ENCODE results near the gene ASB6. TPM values are rescaled to one million over a fixed set of nuclear protein-coding genes. Genes with fewer than 3 reads are reported as not detected.

The ASB6 gene
- total RNA-seq, 1 donor from 2014 or later = 18.1 TPM

DNA sequence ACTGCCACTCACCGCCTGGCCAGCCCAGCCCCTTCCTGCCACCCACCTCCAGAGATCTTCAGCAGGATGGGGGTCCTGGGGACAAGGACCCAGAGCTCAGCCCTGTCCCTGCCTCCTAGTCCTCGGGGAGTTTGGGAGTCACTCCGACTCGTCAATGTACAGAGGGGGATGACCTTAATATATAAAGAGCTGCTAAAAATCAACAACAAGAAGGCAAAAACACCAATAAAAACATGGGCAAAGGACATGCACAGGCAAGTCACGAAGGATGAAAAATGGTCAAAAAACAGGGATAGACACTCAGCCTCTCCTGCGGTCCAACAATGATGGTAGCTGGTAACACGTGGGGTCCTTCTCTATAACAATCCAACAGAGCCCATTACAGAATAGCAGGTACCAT lies 4.7 kb upstream of the ASB6 start:
- Mint-ChIP-seq H3K27me3 (ENCODE audit: unreplicated experiment) (no peaks in the 10 kb centered on the region), H3K9me3 (ENCODE audit: unreplicated experiment) (no peaks in the 10 kb centered on the region), H3K4me1 (ENCODE audit: unreplicated experiment) (peaks cover 21% of the 10 kb centered on the region), H3K36me3 (ENCODE audit: unreplicated experiment) (no peaks in the 10 kb centered on the region), H3K27ac (ENCODE audit: unreplicated experiment) (no peak overlapping the region), H3K4me3 (ENCODE audit: unreplicated experiment) (no peak overlapping the region)
- TF ChIP-seq, protein P1, sequence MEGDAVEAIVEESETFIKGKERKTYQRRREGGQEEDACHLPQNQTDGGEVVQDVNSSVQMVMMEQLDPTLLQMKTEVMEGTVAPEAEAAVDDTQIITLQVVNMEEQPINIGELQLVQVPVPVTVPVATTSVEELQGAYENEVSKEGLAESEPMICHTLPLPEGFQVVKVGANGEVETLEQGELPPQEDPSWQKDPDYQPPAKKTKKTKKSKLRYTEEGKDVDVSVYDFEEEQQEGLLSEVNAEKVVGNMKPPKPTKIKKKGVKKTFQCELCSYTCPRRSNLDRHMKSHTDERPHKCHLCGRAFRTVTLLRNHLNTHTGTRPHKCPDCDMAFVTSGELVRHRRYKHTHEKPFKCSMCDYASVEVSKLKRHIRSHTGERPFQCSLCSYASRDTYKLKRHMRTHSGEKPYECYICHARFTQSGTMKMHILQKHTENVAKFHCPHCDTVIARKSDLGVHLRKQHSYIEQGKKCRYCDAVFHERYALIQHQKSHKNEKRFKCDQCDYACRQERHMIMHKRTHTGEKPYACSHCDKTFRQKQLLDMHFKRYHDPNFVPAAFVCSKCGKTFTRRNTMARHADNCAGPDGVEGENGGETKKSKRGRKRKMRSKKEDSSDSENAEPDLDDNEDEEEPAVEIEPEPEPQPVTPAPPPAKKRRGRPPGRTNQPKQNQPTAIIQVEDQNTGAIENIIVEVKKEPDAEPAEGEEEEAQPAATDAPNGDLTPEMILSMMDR (IDR thresholded peaks at IDR 0.05) = no peak
- no peak for DNase-seq (ENCODE audit: extremely low spot score, unreplicated experiment)

DNA sequence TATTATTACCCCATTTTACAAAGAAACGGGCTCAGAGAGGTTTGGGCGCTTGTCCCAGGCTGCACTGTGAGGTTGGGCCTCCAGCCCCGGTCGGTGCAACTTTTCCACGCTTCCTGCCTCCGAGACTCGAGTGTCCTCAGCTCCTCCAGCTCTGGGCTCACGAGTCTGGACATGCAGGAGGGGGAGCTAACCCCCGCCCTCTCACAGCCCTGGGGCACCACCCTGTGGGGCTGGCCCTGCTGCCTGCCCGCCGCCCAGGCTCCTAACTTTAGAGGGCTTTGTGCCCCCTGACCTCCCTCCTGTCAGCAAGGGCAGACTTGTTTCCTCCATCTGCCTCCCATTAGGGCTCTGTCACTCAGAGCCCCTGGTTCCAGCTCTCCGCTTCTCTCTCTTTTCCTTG lies 4.3 kb upstream of the ASB6 start:
- Mint-ChIP-seq H3K9me3 (ENCODE audit: unreplicated experiment) (no peaks in the 10 kb centered on the region), H3K4me1 (ENCODE audit: unreplicated experiment) (peaks cover 23% of the 10 kb centered on the region), H3K4me3 (ENCODE audit: unreplicated experiment) (no peak overlapping the region), H3K27ac (ENCODE audit: unreplicated experiment) (no peak overlapping the region), H3K27me3 (ENCODE audit: unreplicated experiment) (no peaks in the 10 kb centered on the region), H3K36me3 (ENCODE audit: unreplicated experiment) (no peaks in the 10 kb centered on the region)
- DNase-seq (ENCODE audit: extremely low spot score, unreplicated experiment) = no peak
- TF ChIP-seq, protein P1 (IDR thresholded peaks at IDR 0.05) = no peak

DNA sequence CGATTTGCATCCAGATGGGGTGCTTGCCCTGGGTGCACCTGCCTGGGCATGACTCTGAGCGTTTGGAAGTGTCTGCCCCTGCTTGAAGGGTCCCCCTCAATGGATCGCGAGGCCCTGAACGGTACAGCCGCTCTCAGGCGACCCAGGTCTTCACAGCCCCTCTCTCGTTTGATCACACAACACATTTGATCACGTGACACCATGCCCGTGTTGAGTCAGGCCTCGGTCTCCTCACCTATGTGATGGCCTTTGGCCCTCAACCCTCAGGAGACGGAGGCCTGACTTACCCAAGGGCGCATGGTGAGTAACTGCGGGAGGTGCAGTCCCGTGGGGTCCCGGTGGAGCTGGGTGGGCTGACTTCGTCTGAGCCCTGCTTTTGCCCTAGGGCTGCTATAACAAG lies 3.0 kb upstream of the ASB6 start:
- Mint-ChIP-seq H3K9me3 (ENCODE audit: unreplicated experiment) (no peaks in the 10 kb centered on the region), H3K27ac (ENCODE audit: unreplicated experiment) (no peak overlapping the region), H3K4me3 (ENCODE audit: unreplicated experiment) (no peak overlapping the region), H3K36me3 (ENCODE audit: unreplicated experiment) (no peaks in the 10 kb centered on the region), H3K4me1 (ENCODE audit: unreplicated experiment) (peaks cover 31% of the 10 kb centered on the region), H3K27me3 (ENCODE audit: unreplicated experiment) (no peaks in the 10 kb centered on the region)
- no peak for DNase-seq (ENCODE audit: extremely low spot score, unreplicated experiment)
- TF ChIP-seq, protein P1 (IDR thresholded peaks at IDR 0.05) = no peak

DNA sequence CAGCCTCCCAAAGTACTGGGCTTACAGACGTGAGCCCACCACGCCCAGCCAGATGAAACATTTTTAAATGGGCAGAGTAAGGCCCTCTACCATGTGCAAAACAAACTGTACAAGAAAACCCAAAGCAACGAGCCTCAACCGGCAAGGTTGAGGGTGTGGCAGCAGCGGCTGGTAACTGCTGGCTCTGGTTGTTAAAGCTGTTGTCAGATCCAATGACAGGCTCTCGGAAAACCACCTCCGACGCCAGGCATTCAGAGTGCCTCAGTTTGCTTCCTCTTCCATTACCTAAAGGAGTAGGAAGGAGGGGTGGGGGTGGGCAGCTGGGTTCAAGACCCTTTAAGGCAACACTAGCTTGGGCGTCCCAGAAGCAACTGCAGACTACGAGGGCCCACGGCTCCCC lies 2.4 kb upstream of the ASB6 start:
- Mint-ChIP-seq H3K4me1 (ENCODE audit: unreplicated experiment) (peaks cover 29% of the 10 kb centered on the region), H3K9me3 (ENCODE audit: unreplicated experiment) (no peaks in the 10 kb centered on the region), H3K27me3 (ENCODE audit: unreplicated experiment) (no peaks in the 10 kb centered on the region), H3K27ac (ENCODE audit: unreplicated experiment) (no peak overlapping the region), H3K4me3 (ENCODE audit: unreplicated experiment) (no peak overlapping the region), H3K36me3 (ENCODE audit: unreplicated experiment) (no peaks in the 10 kb centered on the region)
- TF ChIP-seq, protein P1 (IDR thresholded peaks at IDR 0.05) = no peak
- DNase-seq (ENCODE audit: extremely low spot score, unreplicated experiment) = no peak

DNA sequence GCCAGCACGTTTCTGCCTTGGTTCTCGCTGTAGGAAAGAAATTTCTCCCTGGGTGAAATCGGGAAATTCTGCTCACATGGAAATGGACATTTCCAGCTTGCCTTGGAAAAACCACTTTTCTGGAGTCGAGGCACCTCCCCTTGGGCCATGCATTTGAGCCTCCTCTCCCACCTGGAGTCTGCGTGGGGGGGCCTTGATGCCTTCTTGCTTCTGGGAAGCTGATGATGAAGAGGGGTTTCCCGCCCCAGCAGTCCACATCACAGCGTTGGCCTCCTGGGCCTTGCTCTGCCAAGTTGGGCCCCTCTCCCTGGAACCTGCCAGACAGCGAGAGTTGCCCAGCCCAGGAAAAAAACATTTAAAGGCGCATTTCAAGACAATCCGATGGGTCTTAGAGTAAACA lies 1.8 kb upstream of the ASB6 start:
- Mint-ChIP-seq H3K27ac (ENCODE audit: unreplicated experiment) (no peak overlapping the region), H3K36me3 (ENCODE audit: unreplicated experiment) (no peaks in the 10 kb centered on the region), H3K9me3 (ENCODE audit: unreplicated experiment) (no peaks in the 10 kb centered on the region), H3K4me3 (ENCODE audit: unreplicated experiment) (no peak overlapping the region), H3K4me1 (ENCODE audit: unreplicated experiment) (peaks cover 28% of the 10 kb centered on the region), H3K27me3 (ENCODE audit: unreplicated experiment) (no peaks in the 10 kb centered on the region)
- TF ChIP-seq, protein P1 (IDR thresholded peaks at IDR 0.05) = no peak
- no peak for DNase-seq (ENCODE audit: extremely low spot score, unreplicated experiment)
